ENCODE results near the gene SOD3. TPM values are rescaled to one million over a fixed set of nuclear protein-coding genes. Genes with fewer than 3 reads are reported as not detected.

The SOD3 gene
- total RNA-seq, 1 donor from 2014 or later: not detected

DNA sequence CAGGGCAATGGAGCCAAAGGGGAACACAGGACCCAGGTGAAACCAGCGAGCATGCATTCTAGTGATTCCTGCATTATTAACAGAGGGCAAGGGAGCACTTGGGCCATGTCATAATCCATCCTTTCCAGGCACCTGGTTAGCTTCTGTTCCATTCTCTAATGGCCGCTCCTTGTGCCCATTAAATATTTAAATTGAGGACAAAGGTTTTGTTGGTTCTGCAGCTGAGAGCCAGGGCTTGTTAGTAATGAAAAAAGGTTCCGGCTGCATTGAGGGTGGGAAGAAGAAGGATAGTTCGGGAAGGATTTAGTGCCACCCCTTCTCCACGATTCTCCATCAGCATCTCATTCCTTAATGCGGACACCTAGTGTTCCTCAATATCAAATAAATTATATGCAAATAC lies 13.6 kb downstream of the SOD3 start:
- H3K4me3 Mint-ChIP-seq (ENCODE audit: unreplicated experiment): no peak overlapping the region
- peaks cover 4% of the 10 kb centered on the region for H3K27me3 Mint-ChIP-seq (ENCODE audit: unreplicated experiment)
- no peak overlapping the region for H3K27ac Mint-ChIP-seq (ENCODE audit: unreplicated experiment)
- DNase-seq: no peak
- peaks cover 14% of the 10 kb centered on the region for H3K36me3 Mint-ChIP-seq (ENCODE audit: unreplicated experiment)
- H3K9me3 Mint-ChIP-seq (ENCODE audit: unreplicated experiment): peaks cover 2% of the 10 kb centered on the region
- peaks cover 2% of the 10 kb centered on the region for H3K4me1 Mint-ChIP-seq (ENCODE audit: low read depth, unreplicated experiment)
- TF ChIP-seq, protein P1, sequence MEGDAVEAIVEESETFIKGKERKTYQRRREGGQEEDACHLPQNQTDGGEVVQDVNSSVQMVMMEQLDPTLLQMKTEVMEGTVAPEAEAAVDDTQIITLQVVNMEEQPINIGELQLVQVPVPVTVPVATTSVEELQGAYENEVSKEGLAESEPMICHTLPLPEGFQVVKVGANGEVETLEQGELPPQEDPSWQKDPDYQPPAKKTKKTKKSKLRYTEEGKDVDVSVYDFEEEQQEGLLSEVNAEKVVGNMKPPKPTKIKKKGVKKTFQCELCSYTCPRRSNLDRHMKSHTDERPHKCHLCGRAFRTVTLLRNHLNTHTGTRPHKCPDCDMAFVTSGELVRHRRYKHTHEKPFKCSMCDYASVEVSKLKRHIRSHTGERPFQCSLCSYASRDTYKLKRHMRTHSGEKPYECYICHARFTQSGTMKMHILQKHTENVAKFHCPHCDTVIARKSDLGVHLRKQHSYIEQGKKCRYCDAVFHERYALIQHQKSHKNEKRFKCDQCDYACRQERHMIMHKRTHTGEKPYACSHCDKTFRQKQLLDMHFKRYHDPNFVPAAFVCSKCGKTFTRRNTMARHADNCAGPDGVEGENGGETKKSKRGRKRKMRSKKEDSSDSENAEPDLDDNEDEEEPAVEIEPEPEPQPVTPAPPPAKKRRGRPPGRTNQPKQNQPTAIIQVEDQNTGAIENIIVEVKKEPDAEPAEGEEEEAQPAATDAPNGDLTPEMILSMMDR (IDR thresholded peaks at IDR 0.05; ENCODE audit: partially characterized antibody, unreplicated experiment): no peak

DNA sequence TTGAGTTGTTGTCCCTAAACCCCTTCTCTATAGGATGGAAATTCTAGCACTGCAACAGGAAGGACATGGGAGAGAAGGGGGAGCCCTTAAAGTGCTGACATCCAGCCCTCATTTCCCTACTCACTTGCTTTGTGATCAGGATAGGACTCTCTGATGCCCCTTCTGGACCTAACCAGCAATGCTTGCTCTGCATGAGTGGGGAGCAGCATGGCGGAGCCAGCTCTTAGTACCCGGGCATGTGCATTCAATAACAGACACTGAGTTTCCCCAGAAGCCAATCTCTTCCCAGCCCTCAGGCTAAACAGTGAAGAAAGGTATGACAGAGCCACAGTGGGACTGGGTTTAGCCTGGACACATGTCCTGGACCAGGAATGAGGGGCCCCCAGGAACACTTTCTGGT lies 14.0 kb downstream of the SOD3 start:
- no peak for DNase-seq
- peaks cover 3% of the 10 kb centered on the region for H3K27me3 Mint-ChIP-seq (ENCODE audit: unreplicated experiment)

DNA sequence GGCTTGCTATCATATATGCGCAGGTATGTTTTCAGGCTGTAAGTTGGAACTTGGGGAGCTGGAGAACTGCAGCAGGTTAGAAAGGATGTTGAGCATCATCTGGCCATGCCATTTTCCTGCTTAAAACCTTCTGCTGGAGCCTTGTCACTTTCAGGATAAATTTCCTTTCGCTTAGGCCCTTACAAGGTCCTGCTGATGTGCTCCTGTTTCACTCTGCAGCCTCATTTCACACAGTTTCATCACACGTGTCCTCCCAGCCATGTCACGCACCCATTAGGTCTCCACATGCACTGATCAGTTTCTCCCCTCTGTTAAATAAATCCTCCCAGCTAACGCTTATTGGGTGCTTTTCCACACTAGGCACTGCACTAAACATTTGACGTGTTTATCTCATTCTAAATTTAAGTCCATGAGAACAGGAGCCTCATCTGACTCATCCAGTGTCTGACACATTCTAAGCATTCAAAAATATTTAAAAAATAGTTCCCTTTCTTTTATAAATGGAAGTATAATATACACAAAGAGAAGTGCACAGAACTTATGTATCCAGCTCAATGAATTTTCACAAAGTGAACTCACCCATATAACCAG lies 14.5 kb downstream of the SOD3 start:
- H3K27me3 Mint-ChIP-seq (ENCODE audit: unreplicated experiment): peaks cover 3% of the 10 kb centered on the region
- no peak overlapping the region for H3K27ac Mint-ChIP-seq (ENCODE audit: unreplicated experiment)
- no peak for DNase-seq
- peaks cover 14% of the 10 kb centered on the region for H3K36me3 Mint-ChIP-seq (ENCODE audit: unreplicated experiment)
- no peak overlapping the region for H3K4me3 Mint-ChIP-seq (ENCODE audit: unreplicated experiment)
- TF ChIP-seq, protein P1 (IDR thresholded peaks at IDR 0.05; ENCODE audit: partially characterized antibody, unreplicated experiment): no peak
- H3K9me3 Mint-ChIP-seq (ENCODE audit: unreplicated experiment): peaks cover 2% of the 10 kb centered on the region
- peaks cover 2% of the 10 kb centered on the region for H3K4me1 Mint-ChIP-seq (ENCODE audit: low read depth, unreplicated experiment)

More for the DNA sequence above, 14.0 kb downstream of the SOD3 start:
- H3K4me3 Mint-ChIP-seq (ENCODE audit: unreplicated experiment): no peak overlapping the region
- peaks cover 14% of the 10 kb centered on the region for H3K36me3 Mint-ChIP-seq (ENCODE audit: unreplicated experiment)
- TF ChIP-seq, protein P1 (IDR thresholded peaks at IDR 0.05; ENCODE audit: partially characterized antibody, unreplicated experiment): no peak
- peaks cover 2% of the 10 kb centered on the region for H3K9me3 Mint-ChIP-seq (ENCODE audit: unreplicated experiment)
- H3K27ac Mint-ChIP-seq (ENCODE audit: unreplicated experiment): no peak overlapping the region
- H3K4me1 Mint-ChIP-seq (ENCODE audit: low read depth, unreplicated experiment): peaks cover 2% of the 10 kb centered on the region

DNA sequence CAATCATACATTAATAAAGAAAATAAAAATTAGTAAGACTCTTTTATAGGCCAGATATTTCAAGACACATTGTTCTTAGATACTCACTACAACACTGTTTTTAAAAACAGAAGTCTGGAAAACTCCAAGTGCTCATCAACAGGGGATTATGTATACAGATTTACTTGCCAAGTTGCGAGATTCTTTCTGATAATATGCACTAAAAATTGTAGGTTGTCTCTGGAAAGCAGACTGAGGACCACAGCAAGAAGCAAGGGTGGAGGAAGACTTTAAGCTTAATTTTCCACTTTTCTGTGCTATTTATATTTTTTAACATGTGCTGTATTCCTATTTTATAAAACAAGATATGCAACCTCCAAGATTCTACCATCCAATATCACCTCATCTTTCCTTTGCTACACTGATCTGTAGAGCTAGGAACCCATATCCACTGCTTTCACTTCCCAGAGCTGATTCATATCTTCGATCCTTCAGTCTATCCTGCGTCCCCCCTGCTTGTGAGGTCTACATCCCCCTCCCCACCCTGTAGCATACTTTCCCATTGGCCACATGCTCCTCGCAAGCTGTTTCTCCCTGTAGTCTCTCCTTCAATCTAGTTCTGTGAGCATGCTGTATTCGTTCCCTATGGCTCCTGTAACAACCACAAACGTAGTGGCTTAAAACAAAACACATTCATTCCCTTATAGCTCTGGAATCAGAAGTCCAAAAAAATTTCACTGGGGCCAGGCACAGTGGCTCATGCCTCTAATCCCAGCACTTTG lies 15.7 kb downstream of the SOD3 start:
- Mint-ChIP-seq H3K27ac (ENCODE audit: unreplicated experiment) (no peak overlapping the region), H3K4me3 (ENCODE audit: unreplicated experiment) (no peak overlapping the region), H3K36me3 (ENCODE audit: unreplicated experiment) (peaks cover 14% of the 10 kb centered on the region), H3K27me3 (ENCODE audit: unreplicated experiment) (peaks cover 3% of the 10 kb centered on the region), H3K9me3 (ENCODE audit: unreplicated experiment) (peaks cover 2% of the 10 kb centered on the region), H3K4me1 (ENCODE audit: low read depth, unreplicated experiment) (peaks cover 2% of the 10 kb centered on the region)
- DNase-seq: no peak
- TF ChIP-seq, protein P1 (IDR thresholded peaks at IDR 0.05; ENCODE audit: partially characterized antibody, unreplicated experiment): no peak

DNA sequence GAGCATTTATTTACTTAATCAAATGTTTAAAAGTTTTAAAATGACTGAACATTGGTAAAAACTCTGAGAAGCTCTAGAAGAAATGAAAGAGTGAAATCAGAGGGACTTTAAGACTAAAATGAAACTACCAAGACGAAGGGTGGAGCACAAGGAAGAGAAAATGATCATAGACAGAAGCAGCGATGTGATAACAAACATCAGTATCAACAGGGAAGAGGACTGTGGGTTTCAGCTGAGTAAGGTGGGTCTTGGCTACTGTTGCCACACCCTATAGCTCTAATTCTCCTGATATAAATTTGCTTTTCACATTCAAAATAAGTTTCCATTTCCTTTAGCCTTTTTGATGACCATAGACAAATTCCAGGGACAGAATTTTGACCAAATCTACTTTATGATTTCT lies 18.4 kb downstream of the SOD3 start:
- peaks cover 9% of the 10 kb centered on the region for H3K36me3 Mint-ChIP-seq (ENCODE audit: unreplicated experiment)
- peaks cover 2% of the 10 kb centered on the region for H3K9me3 Mint-ChIP-seq (ENCODE audit: unreplicated experiment)
- DNase-seq: no peak
- H3K4me1 Mint-ChIP-seq (ENCODE audit: low read depth, unreplicated experiment): peaks cover 2% of the 10 kb centered on the region
- TF ChIP-seq, protein P1 (IDR thresholded peaks at IDR 0.05; ENCODE audit: partially characterized antibody, unreplicated experiment): no peak
- no peak overlapping the region for H3K4me3 Mint-ChIP-seq (ENCODE audit: unreplicated experiment)
- no peak overlapping the region for H3K27ac Mint-ChIP-seq (ENCODE audit: unreplicated experiment)
- peaks cover 1% of the 10 kb centered on the region for H3K27me3 Mint-ChIP-seq (ENCODE audit: unreplicated experiment)
